Adrenal gland (tissue), 5 donors: ENCODE data around the gene ARHGEF7.

Experiments used
- CTCF ChIP-seq, 6 experiments: fragments of 450-650 bp in 4 of 6; fragments of 200-600 bp in 2 of 6; sonication (generic) in 1 of 6; IDR thresholded peaks; 1 replicate in 5 of 6; 2 replicates in 1 of 6; pipeline versions ENCODE4 v1.5.1 to v1.8.0; 2016 to 2021; ENCODE audit warnings: antibody characterized with exemption in 6 of 6, mild to moderate bottlenecking in 2 of 6, moderate library complexity in 1 of 6
- POLR2A ChIP-seq, 2 donors: fragments of 450-650 bp; IDR thresholded peaks; one replicate each; pipeline ENCODE4 v1.6.1; 2017; ENCODE audit warnings: antibody characterized with exemption in 2 of 2, mild to moderate bottlenecking in 2 of 2, moderate library complexity in 1 of 2
- donor health status: DM: no; HTN: no; CAD: no.

GRCh38 chr13:111252446-111253364, 137.6 kb downstream of the ARHGEF7 start:
- TF ChIP-seq POLR2A (IDR thresholded peaks at IDR 0.05) (no peak), CTCF (IDR thresholded peaks at IDR 0.05) (no peak)
